ENCODE data around the gene SAMD10. TPM values are rescaled to one million over a fixed set of nuclear protein-coding genes. Genes with fewer than 3 reads are reported as not detected.
"Not testable (repeated sequence)": the region's sequence is repeated elsewhere in the genome, so short reads cannot be mapped to it uniquely, and the experiment has no call there.

Gene SAMD10
- polyA plus RNA-seq, 5 donors = 5.9 to 11.0 (median 8.7) TPM

DNA sequence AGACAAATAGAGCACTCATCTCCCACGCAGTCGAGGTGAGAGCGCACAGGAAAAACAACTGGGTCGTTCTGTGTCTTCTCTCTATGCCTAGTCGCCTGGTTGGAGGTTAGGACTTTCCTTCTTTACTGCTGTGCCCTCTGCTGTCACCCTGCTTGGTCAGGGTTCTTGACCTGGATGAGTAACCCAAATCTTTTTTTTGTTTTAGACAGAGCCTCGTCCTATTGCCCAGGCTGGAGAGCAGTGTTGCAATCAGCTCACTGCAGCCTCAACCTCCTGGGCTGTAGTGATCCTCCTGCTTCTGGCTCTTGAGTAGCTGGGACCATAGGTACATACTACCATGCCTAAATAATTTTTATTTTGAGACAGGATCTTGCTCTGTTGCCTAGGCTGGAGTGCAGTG is 26.0 kb upstream of the SAMD10 start:
- no peak for DNase-seq

- no peak for DNase-seq
Measured at GRCh38 chr20:64003960-64004725, 24.7 kb upstream of the SAMD10 start.

GRCh38 chr20:64001607-64002011 is 22.2 kb upstream of the SAMD10 start:
- no peak for DNase-seq

DNA sequence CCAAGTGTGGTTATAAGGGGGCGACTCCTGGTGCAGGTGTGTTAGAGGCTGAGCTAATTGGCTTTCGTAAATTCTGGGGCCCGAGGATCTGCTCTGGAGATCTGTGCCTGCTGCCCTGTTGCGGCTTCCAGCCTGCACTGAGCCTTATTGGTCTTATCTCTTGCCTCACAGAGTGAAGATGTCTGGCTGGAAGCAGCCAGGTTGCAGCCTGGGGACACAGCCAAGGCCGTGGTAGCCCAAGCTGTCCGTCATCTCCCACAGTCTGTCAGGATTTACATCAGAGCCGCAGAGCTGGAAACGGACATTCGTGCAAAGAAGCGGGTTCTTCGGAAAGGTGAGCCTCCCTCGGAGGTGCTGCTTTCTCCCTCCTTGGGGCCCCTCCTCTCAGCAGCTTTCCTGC is 21.5 kb upstream of the SAMD10 start:
- DNase-seq = no peak

GRCh38 chr20:63982937-63983336 is 3.5 kb upstream of the SAMD10 start:
- no peak for DNase-seq

GRCh38 chr20:63980806-63981728 is 1.6 kb upstream of the SAMD10 start, which contains the start of gene PRPF6:
Gene PRPF6 (plus strand): TSS chr20:63981132. CDS start chr20:63981246, 114 bp downstream.
- peak; percentile 92 to 93 for DNase-seq

DNA sequence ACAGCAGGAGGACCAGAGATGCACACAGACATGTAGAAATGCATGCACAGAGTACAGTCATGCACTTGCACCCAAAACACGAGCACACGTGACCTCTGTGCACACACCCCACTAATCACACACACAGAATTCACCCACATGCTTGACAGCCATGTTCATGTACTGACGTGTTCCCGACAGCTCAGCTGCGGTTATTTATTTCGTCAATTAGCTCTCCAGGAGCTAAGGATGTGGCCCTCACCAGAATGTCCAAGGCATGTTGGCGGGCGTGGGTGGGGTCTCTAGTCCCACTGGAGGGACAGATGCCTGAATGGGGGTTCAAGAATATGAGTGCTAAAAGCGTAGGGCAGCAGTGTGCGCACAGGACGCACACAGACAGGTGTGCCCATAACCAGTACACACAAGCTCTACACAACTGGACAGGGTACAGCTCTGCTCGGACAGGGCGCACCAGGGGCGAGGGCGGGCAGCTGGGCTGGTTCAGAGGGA is 919 bp upstream of the SAMD10 start:
- DNase-seq = no peak

DNA sequence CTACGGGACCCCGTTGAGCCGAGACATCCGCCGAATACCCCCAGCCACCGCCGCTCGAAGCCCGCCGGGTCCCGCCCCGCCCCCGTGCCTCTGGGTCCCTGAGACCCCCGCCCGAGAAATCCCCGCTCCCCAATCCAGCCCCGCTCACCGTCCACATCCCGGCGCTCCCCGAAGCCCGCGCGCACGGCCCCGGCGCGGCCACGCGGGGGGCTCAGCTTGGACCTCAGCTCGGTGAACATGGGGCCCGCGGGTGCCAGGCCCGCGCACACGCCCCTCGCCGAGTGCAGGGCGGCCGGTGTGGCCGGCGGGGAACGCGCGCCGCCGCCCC is 249 bp downstream of the SAMD10 start:
- DNase-seq = no peak

GRCh38 chr20:63978319-63979228 is 868 bp downstream of the SAMD10 start:
- DNase-seq = no peak

DNA sequence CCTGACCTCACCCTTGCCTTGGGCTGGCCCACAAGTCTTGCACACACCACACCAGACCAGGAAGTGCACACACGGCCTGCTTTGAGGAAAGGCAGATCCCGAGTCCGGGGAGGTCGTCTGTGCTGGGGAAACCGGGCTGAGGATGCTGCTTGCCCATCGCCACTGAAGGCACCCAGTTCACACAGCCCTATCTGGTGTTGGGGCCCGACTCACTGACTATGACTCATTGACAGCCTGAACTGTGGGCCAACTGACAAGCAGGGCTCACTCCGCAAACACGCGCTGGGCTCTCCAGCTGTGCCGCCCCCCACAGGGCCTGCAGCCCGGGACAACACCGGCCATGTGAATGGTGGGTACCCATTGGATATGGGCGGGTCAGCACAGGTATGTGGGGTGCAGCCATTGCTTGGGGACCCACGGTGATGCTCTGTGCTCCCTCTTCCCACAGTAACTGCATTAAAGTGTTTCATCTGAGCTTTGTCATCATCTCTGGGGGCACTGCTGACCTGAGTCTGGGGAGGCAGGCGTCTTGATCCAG is 1.6 kb downstream of the SAMD10 start:
- no peak for DNase-seq

- DNase-seq = no peak
Measured at GRCh38 chr20:63976980-63977738, 2.3 kb downstream of the SAMD10 start.

DNA sequence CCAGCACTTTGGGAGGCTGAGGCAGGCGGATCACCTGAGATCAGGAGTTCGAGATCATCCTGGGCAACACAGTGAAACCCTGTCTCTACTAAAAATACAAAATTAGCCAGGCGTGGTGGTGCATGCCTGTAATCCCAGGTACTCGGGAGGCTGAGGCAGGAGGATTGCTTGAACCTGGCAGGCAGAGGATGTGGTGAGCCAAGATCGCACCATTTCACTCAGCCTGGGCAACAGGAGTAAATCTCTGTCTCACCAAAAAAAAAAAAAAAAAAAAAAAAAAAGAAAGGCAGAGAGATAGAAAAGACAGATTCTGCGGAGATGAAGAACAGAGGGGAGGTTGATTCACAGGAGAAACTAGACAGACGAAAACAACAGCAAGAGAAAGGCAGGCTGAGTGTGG is 2.9 kb downstream of the SAMD10 start:
- DNase-seq = not testable (repeated sequence)

- no peak for DNase-seq
Measured at GRCh38 chr20:63974402-63975200, 4.8 kb downstream of the SAMD10 start.

GRCh38 chr20:63973636-63974401 is 5.6 kb downstream of the SAMD10 start:
- peak; percentile 85 to 86 for DNase-seq

GRCh38 chr20:63973160-63973479 is 6.3 kb downstream of the SAMD10 start:
- no peak for DNase-seq

GRCh38 chr20:63972312-63973159 is 6.9 kb downstream of the SAMD10 start:
- no peak for DNase-seq

DNA sequence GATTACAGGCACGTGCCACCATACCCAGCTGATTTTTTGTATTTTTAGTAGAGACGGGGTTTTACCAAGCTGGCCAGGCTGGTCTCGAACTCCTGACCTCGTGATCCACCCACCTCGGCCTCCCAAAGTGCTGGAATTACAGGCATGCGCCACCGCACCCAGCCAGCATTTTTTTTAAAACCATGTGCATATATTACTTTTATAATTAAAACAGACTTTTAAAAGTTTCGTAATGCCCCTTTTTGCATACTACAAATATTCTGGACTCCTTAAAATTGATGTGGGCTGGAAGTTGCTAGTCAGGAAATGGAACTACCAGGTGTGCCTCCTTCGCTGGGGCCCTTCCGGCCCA is 7.5 kb downstream of the SAMD10 start:
- DNase-seq = not testable (repeated sequence)

Data from right lung (tissue), 5 donors.